ENCODE results near the gene MBTD1. TPM values are rescaled to one million over a fixed set of nuclear protein-coding genes. Genes with fewer than 3 reads are reported as not detected.

The MBTD1 gene
- total and polyA plus RNA-seq, 10 of the 15 experiments (the other 5 are each of a cell fraction or from before 2014, with no cell fraction given) = 1.3 to 16.7 (median 9.5) TPM

- TF ChIP-seq, protein P1, sequence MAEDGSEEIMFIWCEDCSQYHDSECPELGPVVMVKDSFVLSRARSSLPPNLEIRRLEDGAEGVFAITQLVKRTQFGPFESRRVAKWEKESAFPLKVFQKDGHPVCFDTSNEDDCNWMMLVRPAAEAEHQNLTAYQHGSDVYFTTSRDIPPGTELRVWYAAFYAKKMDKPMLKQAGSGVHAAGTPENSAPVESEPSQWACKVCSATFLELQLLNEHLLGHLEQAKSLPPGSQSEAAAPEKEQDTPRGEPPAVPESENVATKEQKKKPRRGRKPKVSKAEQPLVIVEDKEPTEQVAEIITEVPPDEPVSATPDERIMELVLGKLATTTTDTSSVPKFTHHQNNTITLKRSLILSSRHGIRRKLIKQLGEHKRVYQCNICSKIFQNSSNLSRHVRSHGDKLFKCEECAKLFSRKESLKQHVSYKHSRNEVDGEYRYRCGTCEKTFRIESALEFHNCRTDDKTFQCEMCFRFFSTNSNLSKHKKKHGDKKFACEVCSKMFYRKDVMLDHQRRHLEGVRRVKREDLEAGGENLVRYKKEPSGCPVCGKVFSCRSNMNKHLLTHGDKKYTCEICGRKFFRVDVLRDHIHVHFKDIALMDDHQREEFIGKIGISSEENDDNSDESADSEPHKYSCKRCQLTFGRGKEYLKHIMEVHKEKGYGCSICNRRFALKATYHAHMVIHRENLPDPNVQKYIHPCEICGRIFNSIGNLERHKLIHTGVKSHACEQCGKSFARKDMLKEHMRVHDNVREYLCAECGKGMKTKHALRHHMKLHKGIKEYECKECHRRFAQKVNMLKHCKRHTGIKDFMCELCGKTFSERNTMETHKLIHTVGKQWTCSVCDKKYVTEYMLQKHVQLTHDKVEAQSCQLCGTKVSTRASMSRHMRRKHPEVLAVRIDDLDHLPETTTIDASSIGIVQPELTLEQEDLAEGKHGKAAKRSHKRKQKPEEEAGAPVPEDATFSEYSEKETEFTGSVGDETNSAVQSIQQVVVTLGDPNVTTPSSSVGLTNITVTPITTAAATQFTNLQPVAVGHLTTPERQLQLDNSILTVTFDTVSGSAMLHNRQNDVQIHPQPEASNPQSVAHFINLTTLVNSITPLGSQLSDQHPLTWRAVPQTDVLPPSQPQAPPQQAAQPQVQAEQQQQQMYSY (CRISPR knock-in tag; IDR thresholded peaks at IDR 0.05) = no peak
- TF ChIP-seq IKZF1 (conservative IDR thresholded peaks at IDR 0.05) (peak; percentile 57; the same call in 1 of the 2 replicates), ZNF274 (IDR thresholded peaks at IDR 0.05; ENCODE audit: insufficient read depth, insufficient read length) (no peak), CREB1 (IDR thresholded peaks at IDR 0.05; ENCODE audit: low read depth) (no peak; the same call in 1 of the 2 replicates), HDGF (IDR thresholded peaks at IDR 0.05) (no peak), SMAD5 (IDR thresholded peaks at IDR 0.05; ENCODE audit: low read depth) (no peak), ATF2 (IDR thresholded peaks at IDR 0.05; ENCODE audit: low read length) (no peak), SUZ12 (IDR thresholded peaks at IDR 0.05; ENCODE audit: unreplicated experiment) (no peak), BCLAF1 (IDR thresholded peaks at IDR 0.05) (no peak), EP300 (IDR thresholded peaks at IDR 0.05; ENCODE audit: borderline replicate concordance in 1 of 2, control insufficient read depth in 1 of 2, low read depth in 2 of 2, low read length in 2 of 2) (no peak), POLR2AphosphoS5 (IDR thresholded peaks at IDR 0.05; ENCODE audit: low read length) (no peak), EGR1 (IDR thresholded peaks at IDR 0.05; ENCODE audit: borderline replicate concordance in 1 of 2, low read depth in 2 of 2, low read length in 2 of 2) (peak in 1 of 2 experiments; percentile 23; a peak in 1 of 3 replicates), DPF2 (IDR thresholded peaks at IDR 0.05) (0 out of 2 replicates have a peak, but pooled peaks have one; percentile 12), FOXM1 (IDR thresholded peaks at IDR 0.05; ENCODE audit: low read depth, low read length) (0 out of 2 replicates have a peak, but pooled peaks have one; percentile 63), BHLHE40 (IDR thresholded peaks at IDR 0.05; ENCODE audit: borderline replicate concordance in 1 of 2, low read depth in 2 of 2, low read length in 1 of 2) (0 out of 4 replicates have a peak, but pooled peaks have one; percentile 5 to 21)
Observed at GRCh38 chr17:51166987-51167931, 92.6 kb downstream of the MBTD1 start (continued).

All from GM12878 (cell line).